Measurements from ENCODE around the gene PDE6D. TPM values are rescaled to one million over a fixed set of nuclear protein-coding genes. Genes with fewer than 3 reads are reported as not detected.

The PDE6D gene
- total and polyA plus RNA-seq, 2 experiments from 2014 or later = 35.2 to 55.6 TPM

- H3K79me2 ChIP-seq (replicated peaks; ENCODE audit: insufficient read depth) = no peaks in the 10 kb centered on the region; the same call in 1 of the 2 replicates
- no peaks in the 10 kb centered on the region for H4K20me1 ChIP-seq (replicated peaks; ENCODE audit: insufficient read depth)
- H3K9me2 ChIP-seq (ENCODE audit: insufficient read depth) = no peaks in the 10 kb centered on the region
- TF ChIP-seq STAT1 (IDR thresholded peaks at IDR 0.05; ENCODE audit: unreplicated experiment) = no peak
- TF ChIP-seq NANOG (IDR thresholded peaks at IDR 0.05; ENCODE audit: borderline replicate concordance) = no peak
- no peak for TF ChIP-seq ZNF462 (CRISPR knock-in tag; IDR thresholded peaks at IDR 0.05)
- TF ChIP-seq CREB1 (CRISPR knock-in tag; IDR thresholded peaks at IDR 0.05; ENCODE audit: low read depth) = no peak
- TF ChIP-seq ETS1 (IDR thresholded peaks at IDR 0.05) = no peak
- TF ChIP-seq ZNF114 (CRISPR knock-in tag; IDR thresholded peaks at IDR 0.05) = no peak
- no peak for TF ChIP-seq JUNB (IDR thresholded peaks at IDR 0.05; ENCODE audit: unreplicated experiment)
- TF ChIP-seq CTCF (conservative IDR thresholded peaks at IDR 0.05; ENCODE audit: low read depth in 2 of 2) = no peak
- TF ChIP-seq EZH2phosphoT487 (IDR thresholded peaks at IDR 0.05; ENCODE audit: unreplicated experiment) = no peak
- no peak for TF ChIP-seq REST (IDR thresholded peaks at IDR 0.05; ENCODE audit: unreplicated experiment)
- TF ChIP-seq POLR2AphosphoS5 (IDR thresholded peaks at IDR 0.05; ENCODE audit: low read depth) = no peak
- TF ChIP-seq EZH2 (IDR thresholded peaks at IDR 0.05; ENCODE audit: low read depth, unreplicated experiment) = no peak
- TF ChIP-seq ZNF331 (CRISPR knock-in tag; IDR thresholded peaks at IDR 0.05; ENCODE audit: low read depth) = no peak
- no peak overlapping the region for H3K4me2 ChIP-seq
- no peaks in the 10 kb centered on the region; the same call in 2 of the 3 replicates for H3K36me3 Mint-ChIP-seq (ENCODE audit: low read depth)
- no peaks in the 10 kb centered on the region for H3K9me3 Mint-ChIP-seq
- H3K27ac ChIP-seq (ENCODE audit: low read depth) = no peak overlapping the region
- no peak overlapping the region for H2AFZ ChIP-seq
- H3K27me3 Mint-ChIP-seq (ENCODE audit: insufficient read depth, low read depth, poor library complexity) = peaks cover 40% of the 10 kb centered on the region
- no peak for DNase-seq (ENCODE audit: low spot score)
- no peak overlapping the region for H3K4me3 ChIP-seq
- H3K27me3 ChIP-seq (ENCODE audit: insufficient read depth) = no peaks in the 10 kb centered on the region
- H3K36me3 ChIP-seq (ENCODE audit: insufficient read depth) = no peaks in the 10 kb centered on the region
- H3F3A ChIP-seq (replicated peaks; ENCODE audit: low read depth) = peaks cover 41% of the 10 kb centered on the region
- H3K4me1 Mint-ChIP-seq = peaks cover 48% of the 10 kb centered on the region
- H3K4me3 Mint-ChIP-seq = no peak overlapping the region
- peaks cover 43% of the 10 kb centered on the region for H3K4me1 ChIP-seq (ENCODE audit: insufficient read depth)
- no peak for ATAC-seq
- H3K27ac Mint-ChIP-seq = no peak overlapping the region
Observed at GRCh38 chr2:231683292-231684235, 97.5 kb downstream of the PDE6D start.

All from GM23338 (cell line).